GM21737 (cell line): ENCODE results near the gene KRT28.

ENCODE experiments used
- ATAC-seq: cut with Tn5 transposase; IDR thresholded peaks from one replicate; pipeline ENCODE4 v1.9.1; 2021; ENCODE audit warnings: mild to moderate bottlenecking, moderate library complexity; ENCODE audit not compliant: unreplicated experiment

The KRT28 gene

GRCh38 chr17:40799859-40800258 is at the start of gene KRT28:
KRT28 (minus strand) TSS chr17:40799959; CDS start chr17:40799893, 66 bp downstream.
- no peak for ATAC-seq

GRCh38 chr17:40848583-40849235 is 49.0 kb upstream of the KRT28 start:
- ATAC-seq = no peak

- ATAC-seq = no peak
These were observed 46.9 kb upstream of the KRT28 start for GRCh38 chr17:40846515-40847144.

- ATAC-seq = no peak
These were observed 44.9 kb upstream of the KRT28 start for GRCh38 chr17:40844671-40845107.

GRCh38 chr17:40843242-40843641 is 43.5 kb upstream of the KRT28 start:
- ATAC-seq = no peak

GRCh38 chr17:40841246-40841645 is 41.5 kb upstream of the KRT28 start:
- no peak for ATAC-seq

- no peak for ATAC-seq
These were observed 39.4 kb upstream of the KRT28 start for GRCh38 chr17:40839194-40839593.

- ATAC-seq = no peak
These were observed 36.3 kb upstream of the KRT28 start for GRCh38 chr17:40836020-40836419.

- no peak for ATAC-seq
These were observed 34.1 kb upstream of the KRT28 start for GRCh38 chr17:40833882-40834281.

GRCh38 chr17:40832840-40833239 is 33.1 kb upstream of the KRT28 start:
- no peak for ATAC-seq

GRCh38 chr17:40830085-40830776 is 30.5 kb upstream of the KRT28 start:
- no peak for ATAC-seq

- ATAC-seq = no peak
These were observed 28.8 kb upstream of the KRT28 start for GRCh38 chr17:40828454-40829044.

GRCh38 chr17:40827746-40828453 is 28.1 kb upstream of the KRT28 start:
- no peak for ATAC-seq

GRCh38 chr17:40825599-40825998 is 25.8 kb upstream of the KRT28 start:
- no peak for ATAC-seq

GRCh38 chr17:40824015-40824832 is 24.5 kb upstream of the KRT28 start:
- ATAC-seq = no peak

- ATAC-seq = no peak
These were observed 22.5 kb upstream of the KRT28 start, which contains the start of gene KRT10 for GRCh38 chr17:40822132-40822812. KRT10 (minus strand) TSS chr17:40822614; CDS start chr17:40822585, 29 bp downstream.

- no peak for ATAC-seq
These were observed 21.8 kb upstream of the KRT28 start for GRCh38 chr17:40821536-40821935.

GRCh38 chr17:40820228-40820838 is 20.6 kb upstream of the KRT28 start:
- ATAC-seq = no peak

GRCh38 chr17:40819528-40820125 is 19.9 kb upstream of the KRT28 start:
- no peak for ATAC-seq
